Gastroesophageal sphincter (tissue), 3 donors: ENCODE results near the gene TMTC3.

Source experiments
- CTCF ChIP-seq, 4 experiments: fragments of 200-600 bp in 2 of 4; fragments of 450-650 bp in 2 of 4; sonication (generic) in 1 of 4; IDR thresholded peaks; one replicate each; pipeline ENCODE4 v1.5.1; 2017 to 2019; ENCODE audit warnings: antibody characterized with exemption in 4 of 4, mild to moderate bottlenecking in 2 of 4, moderate library complexity in 2 of 4
- EP300 ChIP-seq: sonication (generic); formaldehyde crosslinking; IDR thresholded peaks from one replicate; pipeline ENCODE4 v1.6.1; 2017; ENCODE audit warnings: antibody characterized with exemption, mild to moderate bottlenecking
- POLR2A ChIP-seq, 2 donors: fragments of 450-650 bp; IDR thresholded peaks; one replicate each; pipeline ENCODE4 v1.6.1; 2017; ENCODE audit warnings: antibody characterized with exemption in 2 of 2, mild to moderate bottlenecking in 2 of 2, moderate library complexity in 1 of 2

GRCh38 chr12:88185279-88185678, 43.2 kb downstream of the TMTC3 start:
- TF ChIP-seq CTCF (IDR thresholded peaks at IDR 0.05) (no peak), POLR2A (IDR thresholded peaks at IDR 0.05) (no peak), EP300 (no peak)
